GM19455 (cell line): ENCODE data around the gene LONRF3.

ENCODE experiments used
- ATAC-seq: cut with Tn5 transposase; IDR thresholded peaks from one replicate; pipeline ENCODE4 v1.9.1; 2021; ENCODE audit not compliant: unreplicated experiment

The LONRF3 gene

DNA sequence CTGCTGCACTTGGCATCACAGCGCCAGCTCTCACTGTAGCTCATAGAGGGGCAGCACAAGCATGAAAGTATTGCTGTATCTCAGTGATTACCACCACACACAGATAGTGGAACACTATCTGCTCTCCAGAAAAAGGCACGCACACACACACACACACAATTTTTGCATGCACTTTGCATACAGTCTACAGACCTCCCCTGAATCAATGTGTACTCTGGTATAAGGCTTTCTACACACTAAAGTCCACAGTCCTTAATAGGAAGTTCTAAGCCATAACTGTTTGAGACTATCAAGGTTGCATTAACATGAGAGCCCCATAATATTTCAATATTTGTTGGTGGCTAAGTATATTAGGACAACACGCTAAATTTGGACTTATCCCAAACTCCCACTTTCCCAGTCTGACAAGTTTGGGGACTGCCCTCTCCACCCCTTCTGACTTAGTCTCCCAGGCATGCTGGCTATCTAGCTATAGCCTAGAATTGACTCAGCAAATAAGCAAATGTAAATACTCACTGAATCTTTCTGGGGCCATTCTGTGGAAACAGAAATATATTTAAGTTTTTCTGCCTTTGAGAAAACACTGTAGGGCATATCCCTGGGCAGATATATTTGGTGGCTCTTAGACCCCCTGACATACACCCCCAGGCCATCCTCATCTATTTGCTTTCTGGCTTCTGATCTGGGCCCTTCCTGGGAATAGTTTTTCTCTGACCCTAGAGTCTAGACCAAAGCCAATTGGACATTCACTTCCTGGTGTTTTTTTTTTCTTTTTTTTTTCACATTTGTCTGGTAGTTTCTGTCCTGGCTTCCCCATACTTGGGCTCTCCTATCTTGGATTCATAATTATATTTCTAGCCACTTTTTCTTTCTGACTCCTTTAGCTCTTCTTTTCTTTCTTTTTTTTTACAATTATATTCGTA lies 62.0 kb downstream of the LONRF3 start:
- no peak for ATAC-seq

DNA sequence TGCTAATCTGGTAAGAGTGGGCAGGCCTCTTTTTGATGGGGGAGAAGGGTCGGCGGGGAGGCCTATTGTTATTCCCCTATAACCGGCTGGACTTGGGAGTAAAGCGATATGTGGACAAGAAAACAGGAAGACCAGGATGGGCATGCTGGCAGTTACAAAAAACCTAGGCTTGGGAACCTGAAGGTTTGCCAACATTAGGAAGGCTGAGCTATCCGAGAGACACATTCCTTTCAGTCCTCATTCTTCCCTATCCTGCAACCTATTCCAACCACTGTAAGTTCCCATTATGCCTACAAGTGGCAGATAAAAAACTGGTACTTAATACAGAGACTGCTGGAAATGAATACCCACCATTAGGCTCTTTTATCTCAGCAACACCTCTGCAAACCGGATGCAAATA lies 66.0 kb downstream of the LONRF3 start:
- ATAC-seq = no peak

DNA sequence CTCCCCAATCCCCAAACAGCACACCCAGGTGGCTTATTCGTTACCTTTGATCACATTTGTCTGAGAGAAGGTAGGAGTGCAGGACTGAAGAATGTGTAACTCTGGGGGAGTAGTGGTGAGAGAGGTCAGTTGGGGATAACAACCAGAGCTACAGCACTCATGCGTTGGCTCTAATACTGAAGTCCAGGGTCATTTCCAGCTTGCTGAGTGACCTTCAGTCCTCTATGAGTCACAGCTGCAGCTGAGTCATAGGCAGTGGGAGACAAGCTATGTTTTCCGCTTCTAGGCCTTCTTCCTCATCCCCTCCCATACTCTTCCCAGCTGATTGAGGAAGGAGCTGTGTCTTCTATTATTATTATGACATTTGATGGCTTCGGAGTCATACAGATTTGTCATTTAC lies 66.8 kb downstream of the LONRF3 start:
- no peak for ATAC-seq

DNA sequence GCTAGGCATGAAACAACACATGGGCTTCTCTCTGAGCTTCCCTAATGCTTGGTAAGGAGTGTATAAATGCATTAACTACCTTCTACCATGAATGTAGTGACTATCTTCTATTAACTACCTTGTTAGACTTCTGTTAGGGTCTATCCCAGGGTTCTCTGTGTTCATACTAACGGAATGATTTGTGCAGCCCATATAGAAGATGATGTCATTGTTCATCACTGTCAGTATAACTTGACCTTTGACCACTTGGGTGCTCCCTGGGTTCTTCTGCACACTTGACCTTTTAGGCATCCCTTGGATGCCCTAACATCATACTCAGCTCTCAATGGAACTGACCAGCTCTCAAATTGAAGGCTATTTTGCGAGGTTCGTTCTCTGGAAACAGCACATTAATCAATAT lies 67.6 kb downstream of the LONRF3 start:
- ATAC-seq = no peak

DNA sequence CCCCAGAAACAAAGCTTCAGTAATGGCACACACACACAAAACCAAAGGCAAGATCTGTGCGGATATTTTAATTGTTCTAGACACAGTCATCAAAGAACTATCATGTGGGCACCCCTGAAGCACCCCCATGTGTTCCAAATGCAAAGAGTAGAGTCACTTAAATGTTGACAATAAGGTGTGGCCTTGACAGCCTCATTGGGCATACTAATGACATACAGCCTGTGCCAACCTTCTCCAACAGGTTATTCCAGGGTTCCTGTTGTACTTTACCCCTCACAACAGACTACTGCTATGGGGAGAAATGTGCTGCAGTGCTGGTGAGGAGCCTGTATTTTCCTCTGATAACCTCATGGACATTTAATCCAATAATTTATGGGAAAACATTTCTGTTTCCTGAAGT lies 68.6 kb downstream of the LONRF3 start:
- no peak for ATAC-seq

DNA sequence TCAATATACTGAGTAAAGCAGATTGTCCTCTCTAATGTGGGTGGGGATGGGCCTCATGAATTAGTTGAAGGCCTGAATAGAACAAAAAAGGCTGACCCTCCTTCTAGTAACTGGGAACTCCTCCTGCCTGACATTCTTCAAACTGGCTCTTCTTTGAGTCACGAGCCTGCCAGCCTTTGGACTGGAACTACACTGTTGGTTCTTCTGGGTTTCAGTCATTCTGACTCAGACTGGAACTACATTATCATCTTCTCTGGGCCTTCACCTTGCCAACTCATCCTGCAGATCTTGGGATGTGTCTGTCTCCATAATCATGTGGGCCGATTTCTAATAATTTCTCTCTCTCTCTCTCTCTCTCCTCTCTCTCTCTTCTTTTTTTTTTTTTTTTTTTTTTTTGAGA lies 71.5 kb downstream of the LONRF3 start:
- no peak for ATAC-seq

DNA sequence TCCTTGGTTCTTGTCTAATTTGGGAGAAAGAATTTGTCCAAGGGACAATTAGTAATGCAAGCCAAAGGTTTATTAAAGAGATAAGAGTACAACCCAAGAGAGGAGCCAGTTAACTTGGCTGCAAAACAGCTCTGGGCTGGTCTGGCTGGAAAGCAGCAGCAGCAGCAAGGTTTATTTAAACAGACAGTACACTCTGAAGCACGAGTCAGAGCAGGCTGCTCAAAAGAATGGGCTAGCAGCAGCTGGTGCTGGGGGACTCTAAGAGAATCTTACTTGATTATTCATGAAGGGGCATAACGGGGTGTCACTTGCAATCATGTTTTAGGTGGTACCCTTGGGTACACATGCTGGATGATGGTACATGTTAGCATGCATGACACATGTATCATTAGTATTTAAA lies 81.3 kb downstream of the LONRF3 start:
- no peak for ATAC-seq

DNA sequence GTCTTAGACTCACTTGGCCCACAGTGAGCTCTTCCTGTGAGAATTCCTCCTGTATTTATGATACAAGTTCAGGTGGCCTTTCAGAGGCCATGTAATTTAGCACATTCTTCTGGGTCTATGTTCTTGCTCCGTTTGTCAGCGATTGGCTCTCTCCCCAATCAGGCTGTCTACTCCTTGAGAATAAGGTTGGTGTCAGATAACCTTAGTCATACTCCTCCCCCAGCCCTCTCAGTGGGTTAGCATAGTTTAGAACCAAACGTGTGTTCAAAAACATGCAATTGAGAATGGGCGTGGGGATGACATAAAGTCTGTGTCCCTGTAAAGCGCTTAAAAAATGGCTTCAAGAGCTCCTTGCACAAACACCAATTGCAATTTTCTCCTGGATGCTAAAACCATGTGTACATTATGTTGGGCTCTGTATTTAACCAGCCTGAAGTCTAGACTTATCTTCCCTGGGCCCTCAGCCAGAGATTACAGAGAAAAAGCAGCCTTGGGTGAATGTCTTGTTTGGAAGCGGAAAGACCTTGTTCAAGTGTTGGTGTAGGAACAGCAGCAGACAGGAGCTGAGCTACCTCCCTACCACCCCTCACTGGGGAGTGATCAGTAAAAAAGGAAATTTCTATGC lies 88.4 kb downstream of the LONRF3 start:
- no peak for ATAC-seq

DNA sequence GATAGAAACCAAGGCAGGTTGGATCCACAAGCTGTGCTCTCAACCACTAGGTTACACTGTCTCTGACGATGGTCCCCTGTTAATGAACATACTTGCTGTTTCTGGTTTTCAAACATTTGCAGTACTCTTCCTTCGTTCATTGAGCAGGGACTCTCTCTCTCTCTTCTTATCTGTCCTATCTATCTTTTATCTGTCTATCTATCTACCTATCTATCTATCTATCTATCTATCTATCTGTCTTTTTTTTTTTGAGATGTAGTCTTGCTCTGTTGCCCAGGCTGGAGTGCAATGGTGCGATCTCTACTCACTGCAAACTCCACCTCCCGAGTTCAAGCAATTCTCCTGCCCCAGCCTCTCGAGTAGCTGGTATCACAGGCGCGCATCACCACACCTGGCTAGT lies 89.0 kb downstream of the LONRF3 start:
- no peak for ATAC-seq

DNA sequence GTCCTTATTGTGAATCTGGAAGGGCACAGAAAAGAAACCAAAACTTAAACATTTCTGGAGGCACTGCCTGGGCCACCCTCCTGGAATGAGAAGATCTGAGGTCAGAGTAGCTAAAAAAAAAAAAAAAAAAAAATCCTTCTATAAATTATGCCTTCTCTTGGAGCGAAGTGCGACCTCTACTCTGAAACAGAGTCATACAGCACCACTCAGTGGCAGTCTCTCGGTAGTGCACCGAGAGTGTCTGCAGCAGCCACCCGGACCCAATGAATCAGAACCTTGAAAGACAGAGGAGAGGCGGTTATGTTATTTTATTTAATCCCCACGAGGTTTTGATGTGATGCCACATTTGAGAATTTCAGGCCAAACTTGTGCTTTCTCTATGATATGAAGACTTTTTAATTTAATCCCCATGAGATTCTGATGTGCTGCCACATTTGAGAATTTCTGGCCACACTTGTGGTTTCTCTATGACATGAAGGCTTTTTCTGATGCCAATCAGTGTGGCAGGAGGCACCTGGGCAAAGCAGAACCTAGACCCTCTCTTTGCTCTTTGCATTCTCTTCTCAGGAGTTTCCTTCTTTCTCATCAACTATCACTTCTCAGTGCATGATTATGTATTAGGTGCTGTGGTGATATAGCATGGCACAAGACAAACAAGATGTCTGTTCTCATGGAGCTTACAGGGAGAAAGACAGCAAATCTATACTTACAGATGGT lies 92.8 kb downstream of the LONRF3 start:
- ATAC-seq = no peak
